Panc1 (cell line): Measurements from ENCODE around the gene SPOCK1. TPM values are rescaled to one million over a fixed set of nuclear protein-coding genes. Genes with fewer than 3 reads are reported as not detected.

Experiments
- ATAC-seq: fragments of 200-7000 bp; cut with Tn5 transposase; 2 replicates; pipeline ENCODE4 v1.9.1; 2020; ENCODE audit warnings: mild to moderate bottlenecking, moderate library complexity
- BruUV-seq: library from RNA; stranded (reverse); fragments of 400-500 nt; replicated peaks from 2 replicates; lab custom pipeline; 2021; lab: Mats Ljungman, UMichigan
- CTCF ChIA-PET: fragments of 300-600 bp; sonication (Branson Sonifier 250); formaldehyde crosslinking; loops from one replicate; lab custom pipeline; 2022; ENCODE audit warnings: antibody characterized with exemption; lab: Charles Lee
- POLR2A ChIA-PET: fragments of 300-600 bp; sonication (Branson Sonifier 250); formaldehyde crosslinking; loops from one replicate; lab custom pipeline; 2022; ENCODE audit warnings: antibody characterized with exemption; lab: Charles Lee
- DNase-seq: peaks from one replicate; pipeline ENCODE4 v3.0.0-alpha.2; 2010; ENCODE audit warnings: low read depth, low spot score
- H3K27ac ChIP-seq: 2 replicates; pipeline ENCODE4 v1.5.1; 2011; ENCODE audit warnings: mild to moderate bottlenecking, low read length, inconsistent platforms
- H3K27me3 ChIP-seq: fragments of 200-500 bp; sonication (Bioruptor generic); 2 replicates; pipeline ENCODE4 v1.6.0; 2014; ENCODE audit warnings: low read length, inconsistent platforms; ENCODE audit not compliant: control insufficient read depth, insufficient read depth
- H3K36me3 ChIP-seq: fragments of 200-500 bp; sonication (Bioruptor generic); 2 replicates; pipeline ENCODE4 v1.5.1; 2014; ENCODE audit warnings: inconsistent platforms, mild to moderate bottlenecking, low read length, moderate library complexity; ENCODE audit not compliant: control insufficient read depth, insufficient read depth
- H3K4me1 ChIP-seq: 2 replicates; pipeline ENCODE4 v1.5.1; 2011; ENCODE audit warnings: inconsistent platforms, mild to moderate bottlenecking, low read length, moderate library complexity; ENCODE audit not compliant: control insufficient read depth, insufficient read depth
- H3K4me3 ChIP-seq, 2 experiments: 2 replicates each; pipeline ENCODE4 v1.5.1; 2011 to 2012; ENCODE audit warnings: low read depth in 2 of 2, low read length in 2 of 2, mild to moderate bottlenecking in 2 of 2, inconsistent platforms in 1 of 2, moderate library complexity in 1 of 2
- H3K9me3 ChIP-seq: fragments of 200-500 bp; sonication (Bioruptor generic); 2 replicates; pipeline ENCODE4 v1.5.1; 2014; ENCODE audit warnings: low read depth, mild to moderate bottlenecking, inconsistent platforms, low read length, moderate library complexity; ENCODE audit not compliant: control insufficient read depth, insufficient read depth
- POLR2AphosphoS5 ChIP-seq: IDR thresholded peaks from 2 replicates; pipeline ENCODE4 v1.6.1; 2012; ENCODE audit warnings: mild to moderate bottlenecking, low read depth, low read length, moderate library complexity
- SIN3A ChIP-seq: IDR thresholded peaks from 2 replicates; pipeline ENCODE4 v1.6.1; 2012; ENCODE audit warnings: low read depth, mild to moderate bottlenecking, low read length, moderate library complexity, borderline replicate concordance; ENCODE audit not compliant: insufficient read depth
- TCF7L2 ChIP-seq: IDR thresholded peaks from 2 replicates; pipeline ENCODE4 v1.6.1; 2011; ENCODE audit warnings: mild to moderate bottlenecking, low read depth, low read length, inconsistent platforms
- in situ Hi-C: cut with HindIII; loops from 2 replicates; pipeline ENCODE4 v1.10.0; 2016; ENCODE audit warnings: low sequenced_read_pairs, low pct_unique_long_range_greater_than_20kb
- intact Hi-C: fragments of 100-400 bp; cut with micrococcal nuclease; formaldehyde crosslinking; loops from one replicate; pipeline ENCODE4 v1.10.0; 2022; ENCODE audit not compliant: unreplicated experiment
- total RNA-seq: library from RNA; stranded (reverse); gene quantifications from one replicate; pipeline ENCODE4 v1.2.1, GENCODE V29; 2021; ENCODE audit not compliant: unreplicated experiment
- TF ChIP-seq, protein P1 (sequence below): fragments of 450-650 bp; IDR thresholded peaks from 2 replicates; pipeline ENCODE4 v1.5.1; 2017; ENCODE audit warnings: mild to moderate bottlenecking
- TF ChIP-seq, protein P2 (sequence below), 2 experiments: IDR thresholded peaks; 2 replicates each; pipeline ENCODE4 v1.6.1; 2011 to 2012; ENCODE audit warnings: low read depth in 2 of 2, control low read depth in 1 of 2, low read length in 1 of 2, mild to moderate bottlenecking in 1 of 2, moderate library complexity in 1 of 2; ENCODE audit not compliant: insufficient read depth in 1 of 2

The SPOCK1 gene
- total RNA-seq, 1 experiment from 2014 or later = 15.6 TPM

DNA sequence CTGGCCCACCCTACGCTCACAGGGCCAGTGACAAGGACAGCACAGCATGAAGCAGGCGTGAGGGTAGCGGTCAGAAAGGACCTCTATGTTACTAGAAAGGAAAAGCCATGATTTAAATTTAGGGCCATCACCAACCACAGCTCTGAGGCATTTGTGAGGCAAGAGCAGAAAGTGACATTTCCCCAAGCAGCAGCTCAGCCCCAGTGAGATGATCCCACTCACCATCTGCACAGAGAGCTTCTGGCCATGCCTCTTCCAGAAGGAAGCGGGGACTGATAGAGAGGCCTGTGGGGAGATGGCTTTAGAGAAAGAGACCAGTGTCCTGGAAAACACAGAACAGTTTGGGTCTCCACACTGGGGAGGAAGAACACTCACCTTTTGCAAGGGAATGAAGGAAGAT, 413.9 kb downstream of the SPOCK1 start:
- H3K9me3 ChIP-seq = no peaks in the 10 kb centered on the region
- H3K27ac ChIP-seq = no peak overlapping the region
- in situ Hi-C loops = no loop called here
- CTCF ChIA-PET = no interaction called here
- TF ChIP-seq, protein P1, sequence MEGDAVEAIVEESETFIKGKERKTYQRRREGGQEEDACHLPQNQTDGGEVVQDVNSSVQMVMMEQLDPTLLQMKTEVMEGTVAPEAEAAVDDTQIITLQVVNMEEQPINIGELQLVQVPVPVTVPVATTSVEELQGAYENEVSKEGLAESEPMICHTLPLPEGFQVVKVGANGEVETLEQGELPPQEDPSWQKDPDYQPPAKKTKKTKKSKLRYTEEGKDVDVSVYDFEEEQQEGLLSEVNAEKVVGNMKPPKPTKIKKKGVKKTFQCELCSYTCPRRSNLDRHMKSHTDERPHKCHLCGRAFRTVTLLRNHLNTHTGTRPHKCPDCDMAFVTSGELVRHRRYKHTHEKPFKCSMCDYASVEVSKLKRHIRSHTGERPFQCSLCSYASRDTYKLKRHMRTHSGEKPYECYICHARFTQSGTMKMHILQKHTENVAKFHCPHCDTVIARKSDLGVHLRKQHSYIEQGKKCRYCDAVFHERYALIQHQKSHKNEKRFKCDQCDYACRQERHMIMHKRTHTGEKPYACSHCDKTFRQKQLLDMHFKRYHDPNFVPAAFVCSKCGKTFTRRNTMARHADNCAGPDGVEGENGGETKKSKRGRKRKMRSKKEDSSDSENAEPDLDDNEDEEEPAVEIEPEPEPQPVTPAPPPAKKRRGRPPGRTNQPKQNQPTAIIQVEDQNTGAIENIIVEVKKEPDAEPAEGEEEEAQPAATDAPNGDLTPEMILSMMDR = no peak
- TF ChIP-seq SIN3A (no peak), TCF7L2 (no peak)
- ATAC-seq = no peak
- DNase-seq = no peak
- no TSS peak for BruUV-seq
- no peaks in the 10 kb centered on the region for H3K36me3 ChIP-seq
- POLR2A ChIA-PET = no interaction called here
- H3K27me3 ChIP-seq = 0 out of 2 replicates have a peak, but pooled peaks cover 2% of the 10 kb centered on the region
- no peaks in the 10 kb centered on the region for H3K4me1 ChIP-seq
- intact Hi-C loops = no loop called here
- H3K4me3 ChIP-seq = no peak overlapping the region

DNA sequence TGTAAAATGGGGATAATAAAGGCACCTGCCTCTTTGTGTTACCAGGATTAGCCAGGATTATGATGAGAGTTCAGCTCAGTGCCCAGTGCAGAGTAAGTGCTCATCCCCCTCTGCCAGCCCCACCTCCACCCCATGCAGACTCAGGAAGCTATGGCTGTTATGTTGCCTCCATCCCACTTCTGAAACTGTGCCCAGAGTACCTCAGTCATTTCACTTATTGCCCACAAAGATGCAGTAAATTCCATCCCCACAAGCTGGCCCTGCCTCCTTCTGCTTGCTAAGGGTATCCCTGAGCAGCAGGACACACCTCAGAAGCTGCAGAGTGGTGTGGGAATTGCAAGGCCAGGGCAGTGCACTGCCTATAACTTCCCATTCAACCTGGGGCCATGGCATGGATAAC, 415.1 kb downstream of the SPOCK1 start:
- Histone ChIP-seq H3K27me3 (peaks cover 2% of the 10 kb centered on the region; the same call in 1 of the 2 replicates), H3K4me3 (no peak overlapping the region), H3K4me1 (no peaks in the 10 kb centered on the region), H3K9me3 (no peaks in the 10 kb centered on the region), H3K36me3 (no peaks in the 10 kb centered on the region), H3K27ac (no peak overlapping the region)
- in situ Hi-C loops = no loop called here
- TF ChIP-seq POLR2AphosphoS5 (no peak), TCF7L2 (no peak), SIN3A (no peak)
- TF ChIP-seq, protein P1 = no peak
- TF ChIP-seq, protein P2, sequence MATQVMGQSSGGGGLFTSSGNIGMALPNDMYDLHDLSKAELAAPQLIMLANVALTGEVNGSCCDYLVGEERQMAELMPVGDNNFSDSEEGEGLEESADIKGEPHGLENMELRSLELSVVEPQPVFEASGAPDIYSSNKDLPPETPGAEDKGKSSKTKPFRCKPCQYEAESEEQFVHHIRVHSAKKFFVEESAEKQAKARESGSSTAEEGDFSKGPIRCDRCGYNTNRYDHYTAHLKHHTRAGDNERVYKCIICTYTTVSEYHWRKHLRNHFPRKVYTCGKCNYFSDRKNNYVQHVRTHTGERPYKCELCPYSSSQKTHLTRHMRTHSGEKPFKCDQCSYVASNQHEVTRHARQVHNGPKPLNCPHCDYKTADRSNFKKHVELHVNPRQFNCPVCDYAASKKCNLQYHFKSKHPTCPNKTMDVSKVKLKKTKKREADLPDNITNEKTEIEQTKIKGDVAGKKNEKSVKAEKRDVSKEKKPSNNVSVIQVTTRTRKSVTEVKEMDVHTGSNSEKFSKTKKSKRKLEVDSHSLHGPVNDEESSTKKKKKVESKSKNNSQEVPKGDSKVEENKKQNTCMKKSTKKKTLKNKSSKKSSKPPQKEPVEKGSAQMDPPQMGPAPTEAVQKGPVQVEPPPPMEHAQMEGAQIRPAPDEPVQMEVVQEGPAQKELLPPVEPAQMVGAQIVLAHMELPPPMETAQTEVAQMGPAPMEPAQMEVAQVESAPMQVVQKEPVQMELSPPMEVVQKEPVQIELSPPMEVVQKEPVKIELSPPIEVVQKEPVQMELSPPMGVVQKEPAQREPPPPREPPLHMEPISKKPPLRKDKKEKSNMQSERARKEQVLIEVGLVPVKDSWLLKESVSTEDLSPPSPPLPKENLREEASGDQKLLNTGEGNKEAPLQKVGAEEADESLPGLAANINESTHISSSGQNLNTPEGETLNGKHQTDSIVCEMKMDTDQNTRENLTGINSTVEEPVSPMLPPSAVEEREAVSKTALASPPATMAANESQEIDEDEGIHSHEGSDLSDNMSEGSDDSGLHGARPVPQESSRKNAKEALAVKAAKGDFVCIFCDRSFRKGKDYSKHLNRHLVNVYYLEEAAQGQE (IDR thresholded peaks at IDR 0.05; ENCODE audit: insufficient read depth in 1 of 2, low read depth in 2 of 2, low read length in 1 of 2) = no peak
- intact Hi-C loops = no loop called here
- no peak for DNase-seq
- BruUV-seq = no TSS peak
- no peak for ATAC-seq
- ChIA-PET POLR2A (no interaction called here), CTCF (no interaction called here)
